ENCODE data around the gene KCNH8.

The KCNH8 gene

GRCh38 chr3:19124752-19125151 is 23.6 kb upstream of the KCNH8 start:
- no peak for FAIRE-seq
- TF ChIP-seq POLR2A (IDR thresholded peaks at IDR 0.05; ENCODE audit: low read depth, low read length) (no peak), PAX5 (IDR thresholded peaks at IDR 0.05; ENCODE audit: insufficient read depth, low read length, severe bottlenecking) (no peak), SPI1 (IDR thresholded peaks at IDR 0.05; ENCODE audit: low read depth, low read length) (no peak)
- no peak for DNase-seq (ENCODE audit: insufficient read length, low spot score)

DNA sequence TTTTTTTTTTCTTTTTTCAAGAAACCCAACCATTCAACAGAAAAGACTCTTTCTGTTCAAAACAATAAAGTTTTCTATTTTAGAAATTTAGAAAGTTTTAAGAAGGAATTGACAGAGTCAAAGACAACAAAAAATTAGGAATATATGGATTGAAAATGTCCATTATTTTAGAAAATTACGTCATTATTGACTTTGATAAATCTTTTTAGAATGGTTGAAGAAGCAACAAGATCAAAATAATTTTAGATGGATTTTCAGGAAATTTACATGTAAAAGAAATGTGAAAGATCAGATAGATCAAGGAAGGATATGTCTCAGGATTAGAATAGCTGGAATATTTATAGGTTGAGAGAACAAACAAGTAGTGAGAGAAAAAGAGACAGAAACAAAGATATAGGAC is 8.4 kb upstream of the KCNH8 start:
- no peak for TF ChIP-seq PAX5 (IDR thresholded peaks at IDR 0.05; ENCODE audit: insufficient read depth, low read length, severe bottlenecking)
- TF ChIP-seq POLR2AphosphoS5 (IDR thresholded peaks at IDR 0.05; ENCODE audit: low read depth, low read length), result no peak
- no peak for TF ChIP-seq SPI1 (IDR thresholded peaks at IDR 0.05; ENCODE audit: low read depth, low read length)
- TF ChIP-seq TAF1 (IDR thresholded peaks at IDR 0.05; ENCODE audit: low read depth, low read length), result no peak
- TF ChIP-seq POLR2A (IDR thresholded peaks at IDR 0.05; ENCODE audit: low read depth, low read length), result no peak
- no peak for TF ChIP-seq POU2F2 (IDR thresholded peaks at IDR 0.05; ENCODE audit: low read depth, low read length)
- FAIRE-seq, result no peak
- DNase-seq (ENCODE audit: insufficient read length, low spot score), result no peak

- FAIRE-seq (peak; percentile 28), DNase-seq (ENCODE audit: insufficient read length, low spot score) (peak; percentile 42)
- TF ChIP-seq POLR2AphosphoS5 (IDR thresholded peaks at IDR 0.05; ENCODE audit: low read depth, low read length) (no peak), POLR2A (IDR thresholded peaks at IDR 0.05; ENCODE audit: low read depth, low read length) (no peak), POU2F2 (IDR thresholded peaks at IDR 0.05; ENCODE audit: low read depth, low read length) (no peak), SPI1 (IDR thresholded peaks at IDR 0.05; ENCODE audit: low read depth, low read length) (no peak), TAF1 (IDR thresholded peaks at IDR 0.05; ENCODE audit: low read depth, low read length) (no peak), PAX5 (IDR thresholded peaks at IDR 0.05; ENCODE audit: insufficient read depth, low read length, severe bottlenecking) (no peak)
Observed at GRCh38 chr3:19146685-19147650, 1.3 kb upstream of the KCNH8 start.

DNA sequence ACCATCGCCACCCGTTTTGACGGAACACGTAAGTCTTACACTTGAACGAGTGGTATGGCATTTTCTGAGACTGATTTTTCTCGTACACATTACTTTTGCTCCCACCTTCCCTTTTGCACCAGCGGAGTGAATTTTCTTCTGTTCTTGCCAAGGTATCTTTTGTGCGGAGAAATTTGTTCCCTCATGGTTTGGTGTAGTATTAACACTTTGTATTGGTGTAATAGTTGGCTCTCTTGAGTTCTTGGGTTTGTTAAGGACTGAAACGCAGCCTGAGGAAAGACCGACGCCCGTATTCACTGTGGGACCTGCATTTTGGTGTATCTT is 420 bp downstream of the KCNH8 start:
- TF ChIP-seq POLR2A (IDR thresholded peaks at IDR 0.05; ENCODE audit: low read depth, low read length) (no peak), POLR2AphosphoS5 (IDR thresholded peaks at IDR 0.05; ENCODE audit: low read depth, low read length) (no peak), PAX5 (IDR thresholded peaks at IDR 0.05; ENCODE audit: insufficient read depth, low read length, severe bottlenecking) (no peak), TAF1 (IDR thresholded peaks at IDR 0.05; ENCODE audit: low read depth, low read length) (no peak), SPI1 (IDR thresholded peaks at IDR 0.05; ENCODE audit: low read depth, low read length) (no peak), POU2F2 (IDR thresholded peaks at IDR 0.05; ENCODE audit: low read depth, low read length) (no peak)
- no peak for FAIRE-seq
- no peak for DNase-seq (ENCODE audit: insufficient read length, low spot score)

DNA sequence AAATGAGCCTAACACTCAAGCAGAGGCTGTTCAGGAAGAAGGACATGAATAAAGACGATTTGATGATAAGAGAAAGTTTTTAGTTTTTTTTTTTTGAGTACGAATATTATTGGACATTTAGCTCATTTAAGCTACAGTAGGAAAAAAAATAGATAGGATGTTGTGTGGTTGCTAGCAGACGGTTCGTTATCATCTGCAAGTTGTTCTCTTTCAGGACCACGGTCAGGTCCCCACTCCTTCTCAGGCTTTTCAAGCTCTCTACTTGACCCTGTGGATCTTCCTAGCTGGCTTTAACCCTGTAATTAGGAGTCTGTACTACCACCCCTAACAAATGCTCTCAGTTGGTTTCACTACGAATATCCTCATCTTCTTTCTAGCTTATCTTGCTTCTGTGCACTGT is 1.1 kb downstream of the KCNH8 start:
- DNase-seq (ENCODE audit: insufficient read length, low spot score) (no peak), FAIRE-seq (no peak)
- TF ChIP-seq POU2F2 (IDR thresholded peaks at IDR 0.05; ENCODE audit: low read depth, low read length) (no peak), SPI1 (IDR thresholded peaks at IDR 0.05; ENCODE audit: low read depth, low read length) (no peak), POLR2A (IDR thresholded peaks at IDR 0.05; ENCODE audit: low read depth, low read length) (no peak), PAX5 (IDR thresholded peaks at IDR 0.05; ENCODE audit: insufficient read depth, low read length, severe bottlenecking) (no peak), POLR2AphosphoS5 (IDR thresholded peaks at IDR 0.05; ENCODE audit: low read depth, low read length) (no peak), TAF1 (IDR thresholded peaks at IDR 0.05; ENCODE audit: low read depth, low read length) (no peak)

DNA sequence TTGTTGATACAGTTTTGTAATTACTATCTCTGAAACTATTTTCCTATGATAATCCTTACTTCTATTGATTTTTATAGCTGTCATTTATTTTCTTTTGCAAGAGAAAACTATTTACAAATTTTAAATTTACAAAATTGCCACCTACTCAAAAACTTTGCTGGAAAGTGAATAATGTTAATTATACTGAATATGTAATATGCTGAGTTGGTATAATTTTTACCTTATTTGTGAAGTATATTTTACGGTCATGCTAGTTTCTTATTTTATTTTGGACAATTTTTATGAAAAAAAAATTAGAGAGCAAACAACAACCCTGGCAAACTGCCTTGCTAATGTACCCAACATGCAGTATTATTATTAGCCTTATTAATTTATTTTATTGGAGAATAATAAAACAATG is 2.9 kb downstream of the KCNH8 start:
- FAIRE-seq, result no peak

GRCh38 chr3:19154693-19155250 is 6.5 kb downstream of the KCNH8 start:
- DNase-seq (ENCODE audit: insufficient read length, low spot score) (no peak), FAIRE-seq (no peak)
- TF ChIP-seq POU2F2 (IDR thresholded peaks at IDR 0.05; ENCODE audit: low read depth, low read length) (no peak), POLR2AphosphoS5 (IDR thresholded peaks at IDR 0.05; ENCODE audit: low read depth, low read length) (no peak), SPI1 (IDR thresholded peaks at IDR 0.05; ENCODE audit: low read depth, low read length) (no peak), POLR2A (IDR thresholded peaks at IDR 0.05; ENCODE audit: low read depth, low read length) (no peak), TAF1 (IDR thresholded peaks at IDR 0.05; ENCODE audit: low read depth, low read length) (no peak), PAX5 (IDR thresholded peaks at IDR 0.05; ENCODE audit: insufficient read depth, low read length, severe bottlenecking) (no peak)

More for the DNA sequence above, 2.9 kb downstream of the KCNH8 start:
- no peak for TF ChIP-seq POLR2A (IDR thresholded peaks at IDR 0.05; ENCODE audit: low read depth, low read length)
- TF ChIP-seq PAX5 (IDR thresholded peaks at IDR 0.05; ENCODE audit: insufficient read depth, low read length, severe bottlenecking), result no peak
- no peak for TF ChIP-seq POLR2AphosphoS5 (IDR thresholded peaks at IDR 0.05; ENCODE audit: low read depth, low read length)
- no peak for TF ChIP-seq POU2F2 (IDR thresholded peaks at IDR 0.05; ENCODE audit: low read depth, low read length)
- TF ChIP-seq TAF1 (IDR thresholded peaks at IDR 0.05; ENCODE audit: low read depth, low read length), result no peak
- no peak for TF ChIP-seq SPI1 (IDR thresholded peaks at IDR 0.05; ENCODE audit: low read depth, low read length)
- DNase-seq (ENCODE audit: insufficient read length, low spot score), result no peak

DNA sequence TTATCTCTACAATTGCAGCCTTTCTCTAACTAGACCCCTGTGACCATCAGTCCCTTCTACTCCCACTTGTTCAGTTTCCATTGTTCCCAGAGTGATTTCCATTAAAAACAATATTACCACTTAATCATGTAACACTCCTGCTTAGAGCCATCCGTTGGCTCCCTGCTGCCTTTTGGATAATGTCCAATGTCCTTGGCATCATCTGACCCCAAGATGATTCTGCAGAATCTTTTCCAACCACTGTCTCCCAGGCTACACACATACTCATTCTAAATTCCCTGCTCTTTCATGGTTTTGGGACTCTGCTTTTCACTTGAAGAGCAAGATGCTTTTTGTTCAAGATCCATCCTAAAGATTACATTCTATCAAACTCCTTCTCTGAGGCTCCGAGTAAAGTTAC is 7.1 kb downstream of the KCNH8 start:
- FAIRE-seq, result no peak
- DNase-seq (ENCODE audit: insufficient read length, low spot score), result no peak
- TF ChIP-seq POU2F2 (IDR thresholded peaks at IDR 0.05; ENCODE audit: low read depth, low read length), result no peak
- no peak for TF ChIP-seq PAX5 (IDR thresholded peaks at IDR 0.05; ENCODE audit: insufficient read depth, low read length, severe bottlenecking)
- no peak for TF ChIP-seq TAF1 (IDR thresholded peaks at IDR 0.05; ENCODE audit: low read depth, low read length)
- no peak for TF ChIP-seq POLR2A (IDR thresholded peaks at IDR 0.05; ENCODE audit: low read depth, low read length)
- no peak for TF ChIP-seq POLR2AphosphoS5 (IDR thresholded peaks at IDR 0.05; ENCODE audit: low read depth, low read length)
- no peak for TF ChIP-seq SPI1 (IDR thresholded peaks at IDR 0.05; ENCODE audit: low read depth, low read length)

DNA sequence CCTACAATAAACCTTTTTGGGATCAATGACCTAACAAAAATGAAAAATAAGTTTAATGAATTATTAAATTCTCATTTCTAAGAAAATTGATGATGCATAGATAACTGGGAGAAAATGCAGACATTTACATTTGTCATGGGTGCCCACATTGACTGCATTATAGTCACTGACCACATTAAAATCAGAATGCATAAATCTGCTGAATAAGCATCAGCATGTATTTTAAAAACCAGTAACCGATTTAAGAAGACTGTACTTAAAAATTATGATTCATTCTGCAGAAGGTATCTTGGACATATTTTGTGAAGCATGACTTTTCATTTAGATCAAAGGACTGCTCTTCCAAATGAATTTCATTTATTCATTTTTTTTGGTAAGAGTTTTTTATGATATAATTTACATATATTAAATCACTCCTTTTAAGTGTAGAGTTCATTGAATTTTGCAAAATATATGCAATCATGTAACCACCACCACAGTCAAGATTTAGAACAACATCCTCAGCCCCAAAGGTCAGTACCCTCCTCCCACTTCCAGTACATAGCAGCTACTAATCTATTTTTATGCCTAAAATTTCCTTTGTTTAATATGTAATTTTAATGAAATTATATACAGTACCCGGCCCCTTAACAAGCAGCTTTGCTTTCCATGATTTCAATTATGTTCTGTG is 11.8 kb downstream of the KCNH8 start:
- TF ChIP-seq SPI1 (IDR thresholded peaks at IDR 0.05; ENCODE audit: low read depth, low read length), result no peak
- no peak for TF ChIP-seq TAF1 (IDR thresholded peaks at IDR 0.05; ENCODE audit: low read depth, low read length)
- TF ChIP-seq POLR2A (IDR thresholded peaks at IDR 0.05; ENCODE audit: low read depth, low read length), result no peak
- no peak for TF ChIP-seq POU2F2 (IDR thresholded peaks at IDR 0.05; ENCODE audit: low read depth, low read length)
- FAIRE-seq, result no peak

More for the DNA sequence above, 11.8 kb downstream of the KCNH8 start:
- DNase-seq (ENCODE audit: insufficient read length, low spot score), result no peak
